Glomerular endothelial cell (primary cell): Measurements from ENCODE around the gene ASXL1. TPM values are rescaled to one million over a fixed set of nuclear protein-coding genes. Genes with fewer than 3 reads are reported as not detected.
"Not testable (repeated sequence)": the region's sequence is repeated elsewhere in the genome, so short reads cannot be mapped to it uniquely, and the experiment has no call there.

ENCODE experiments used
- DNase-seq: peaks from one replicate; pipeline ENCODE4 v3.0.0-alpha.2; 2011; ENCODE audit warnings: low read depth, low spot score; ENCODE audit errors: extremely low read depth
- total RNA-seq: library from RNA; depleted of rRNA; stranded (reverse); fragments of >200 nt; gene quantifications from 2 replicates; pipeline ENCODE4 v1.2.3, GENCODE V29; 2015

Gene ASXL1
- total RNA-seq, 1 donor from 2014 or later, result 71.8 TPM

- no peak for DNase-seq
Measured at GRCh38 chr20:32336918-32337347, 21.2 kb upstream of the ASXL1 start.

- DNase-seq, result no peak
Measured at GRCh38 chr20:32337937-32338661, 20.0 kb upstream of the ASXL1 start.

- no peak for DNase-seq
Measured at GRCh38 chr20:32338665-32339064, 19.5 kb upstream of the ASXL1 start.

GRCh38 chr20:32339116-32339515 lies 19.0 kb upstream of the ASXL1 start:
- DNase-seq, result no peak

- not testable (repeated sequence) for DNase-seq
Measured at GRCh38 chr20:32341053-32341452, 17.1 kb upstream of the ASXL1 start.

GRCh38 chr20:32343439-32343838 lies 14.7 kb upstream of the ASXL1 start:
- no peak for DNase-seq

- no peak for DNase-seq
Measured at GRCh38 chr20:32344835-32345506, 13.2 kb upstream of the ASXL1 start.

- DNase-seq, result no peak
Measured at GRCh38 chr20:32348207-32348606, 9.9 kb upstream of the ASXL1 start.

GRCh38 chr20:32350421-32350820 lies 7.7 kb upstream of the ASXL1 start:
- no peak for DNase-seq

- DNase-seq, result no peak
Measured at GRCh38 chr20:32352121-32352720, 5.9 kb upstream of the ASXL1 start.

GRCh38 chr20:32353848-32354496 lies 4.2 kb upstream of the ASXL1 start:
- DNase-seq, result no peak

- DNase-seq, result no peak
Measured at GRCh38 chr20:32354592-32355416, 3.3 kb upstream of the ASXL1 start.

GRCh38 chr20:32355417-32355841 lies 2.7 kb upstream of the ASXL1 start:
- DNase-seq, result no peak

GRCh38 chr20:32355907-32356621 lies 2.1 kb upstream of the ASXL1 start:
- DNase-seq, result not testable (repeated sequence)

- no peak for DNase-seq
Measured at GRCh38 chr20:32356622-32357374, 1.3 kb upstream of the ASXL1 start.

- DNase-seq, result no peak
Measured at GRCh38 chr20:32357375-32357868, 709 bp upstream of the ASXL1 start.

GRCh38 chr20:32358632-32358882 lies 426 bp downstream of the ASXL1 start:
- DNase-seq, result no peak

- no peak for DNase-seq
Measured at GRCh38 chr20:32358883-32359632, 927 bp downstream of the ASXL1 start.
